T-helper 22 cell (primary cell): Measurements from ENCODE around the gene HLCS.
"Not testable (repeated sequence)": the region's sequence is repeated elsewhere in the genome, so short reads cannot be mapped to it uniquely, and the experiment has no call there.

Source experiments
- DNase-seq: peaks from one replicate; pipeline ENCODE4 v3.0.0-alpha.2; 2020; ENCODE audit warnings: low read depth

HLCS gene

DNA sequence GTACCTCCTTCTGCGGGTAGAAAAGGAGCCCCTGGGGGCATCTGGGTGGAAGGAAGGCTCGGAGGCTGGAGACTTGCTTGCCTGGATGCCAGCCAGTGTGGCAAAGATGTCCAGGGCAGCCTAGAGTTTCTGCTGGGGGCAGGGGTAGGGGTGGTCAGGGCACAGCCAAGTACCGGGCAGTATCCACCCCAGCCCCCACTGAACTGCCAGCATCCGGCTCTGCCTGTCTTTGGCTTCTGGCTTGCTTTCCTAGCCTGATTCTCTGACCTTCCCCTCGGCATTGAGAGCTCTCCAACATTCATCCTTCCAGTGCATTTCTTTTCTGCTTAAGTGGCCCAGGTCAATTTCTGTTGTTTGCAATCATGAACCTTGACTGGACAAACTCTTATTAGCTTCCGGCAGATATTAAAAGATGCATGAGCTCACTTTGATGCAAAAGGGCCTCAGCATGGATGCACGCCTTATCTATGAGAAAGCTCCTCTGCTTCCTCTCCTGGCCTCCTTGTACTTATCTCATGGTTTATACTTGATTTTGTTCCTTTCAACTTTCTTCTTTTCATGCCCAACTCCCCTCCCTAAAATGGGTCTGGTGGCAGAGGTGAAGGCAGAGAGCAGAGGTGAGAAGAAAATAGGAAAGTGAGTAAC, 116.9 kb downstream of the HLCS start:
- DNase-seq = no peak

DNA sequence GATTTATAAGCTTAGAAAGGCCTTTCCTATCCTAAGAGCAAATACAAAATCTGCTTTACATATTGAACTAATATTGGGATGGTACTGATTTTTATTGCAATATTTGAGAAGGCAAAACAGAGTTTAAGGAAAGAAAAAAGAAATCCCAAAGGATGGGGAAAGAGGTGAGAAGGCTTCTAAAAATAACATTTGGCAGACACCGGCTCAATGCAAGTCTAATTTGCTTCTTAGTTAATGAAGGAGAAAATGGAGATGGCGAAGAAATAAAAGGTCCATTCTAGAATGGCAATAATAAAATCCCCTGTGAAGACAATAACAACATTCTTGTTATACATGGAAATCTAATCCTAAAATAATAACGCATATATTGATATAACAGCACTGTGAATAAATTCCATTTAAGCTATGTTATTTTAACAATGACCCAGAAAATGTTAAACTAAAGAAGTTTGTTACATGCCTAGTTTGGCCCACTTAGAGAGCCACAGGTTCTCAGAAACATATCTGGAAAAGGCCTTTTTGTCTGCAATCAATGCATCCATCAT, 117.7 kb downstream of the HLCS start:
- DNase-seq = no peak

DNA sequence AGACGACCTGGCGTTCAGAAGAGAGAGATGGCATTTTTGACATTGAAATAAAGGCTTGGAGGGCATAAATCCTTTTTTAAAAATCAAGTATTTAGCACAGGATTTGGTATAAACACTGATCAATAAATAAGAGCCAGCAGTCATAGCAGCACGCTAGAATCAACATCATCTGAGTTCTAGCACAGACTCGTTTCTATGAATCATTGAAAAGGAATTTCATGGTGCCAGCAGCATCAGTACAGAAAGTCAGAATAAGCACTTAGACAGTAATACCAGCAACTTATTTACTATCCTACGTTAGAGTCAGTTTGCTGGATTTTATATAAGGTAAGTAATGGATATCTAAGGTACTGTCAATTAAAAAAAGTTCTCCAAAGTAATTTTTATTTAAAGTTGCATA, 119.3 kb downstream of the HLCS start:
- DNase-seq = no peak

DNA sequence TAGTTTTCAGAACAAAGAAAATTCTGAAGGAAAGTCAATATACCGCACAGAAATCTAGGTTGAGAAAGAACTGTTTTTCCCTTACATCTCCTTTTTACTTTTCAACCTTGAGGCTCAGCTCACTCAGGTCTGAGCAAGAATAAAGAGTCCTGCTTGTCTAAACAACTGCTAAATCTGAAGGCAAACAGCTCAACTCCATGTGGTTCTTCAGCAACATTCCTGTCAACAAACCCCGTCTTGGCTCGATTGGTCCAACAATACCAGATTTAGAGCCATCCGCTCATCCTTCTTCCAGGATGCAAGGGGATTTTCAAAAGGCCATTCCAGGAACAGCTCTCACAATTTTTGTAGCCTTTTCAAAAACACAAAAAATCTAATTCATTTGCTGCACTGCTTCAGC, 119.8 kb downstream of the HLCS start:
- no peak for DNase-seq

DNA sequence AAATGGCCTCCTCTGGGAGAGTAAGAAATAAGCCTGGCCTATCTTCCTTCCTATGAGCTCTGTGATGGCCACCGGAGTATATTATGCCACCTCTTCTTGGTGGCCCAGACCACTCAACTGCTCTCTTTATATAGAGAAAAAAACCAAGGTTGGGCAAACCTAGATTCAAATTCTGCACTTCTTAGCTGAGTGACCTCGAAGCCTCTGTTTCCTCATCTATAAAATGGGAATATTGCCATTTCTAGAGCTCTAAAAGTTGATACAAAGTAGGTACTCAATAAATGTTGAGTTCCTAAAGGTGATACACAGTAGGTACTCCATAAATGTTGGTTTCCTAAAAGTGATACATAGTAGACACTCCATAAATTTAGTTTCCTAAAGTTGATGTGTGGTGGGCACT, 120.7 kb downstream of the HLCS start:
- DNase-seq = no peak

DNA sequence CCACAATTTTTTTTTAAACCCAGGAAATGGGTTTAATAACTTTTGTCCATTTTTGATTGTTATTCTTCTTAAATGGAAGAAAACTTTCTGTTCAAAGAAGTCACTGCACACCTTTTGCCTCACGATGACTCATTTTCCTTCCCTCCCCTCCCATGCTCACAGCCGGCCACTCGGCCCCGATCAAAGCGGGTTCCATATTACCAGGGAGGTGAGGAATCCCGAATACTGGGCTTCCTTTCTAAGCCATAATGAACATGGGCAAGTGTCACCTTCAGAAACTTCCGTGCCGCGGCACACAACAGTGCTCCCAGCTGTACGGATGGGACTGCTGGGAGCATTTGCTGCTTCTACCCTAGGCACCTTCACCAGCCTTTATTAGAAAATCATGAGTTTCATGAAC, 121.4 kb downstream of the HLCS start:
- no peak for DNase-seq

DNA sequence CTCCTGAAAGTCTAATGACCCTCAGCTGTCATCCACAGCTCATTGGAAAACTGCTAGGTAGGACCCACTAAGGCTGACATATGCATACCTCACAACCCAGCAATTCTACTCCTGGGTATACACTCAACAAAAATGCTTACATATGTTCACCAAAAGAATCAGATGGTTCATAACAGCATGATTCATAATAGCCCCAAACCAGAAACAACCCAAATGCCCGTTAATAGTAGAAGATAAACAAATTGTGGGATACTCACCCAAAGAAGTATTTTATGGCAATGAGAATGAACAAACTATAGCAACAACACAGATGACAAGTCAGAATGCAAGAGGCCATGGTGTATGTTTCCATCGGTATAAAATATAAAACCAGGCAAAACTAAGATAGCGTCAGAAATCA, 124.6 kb downstream of the HLCS start:
- DNase-seq = no peak

DNA sequence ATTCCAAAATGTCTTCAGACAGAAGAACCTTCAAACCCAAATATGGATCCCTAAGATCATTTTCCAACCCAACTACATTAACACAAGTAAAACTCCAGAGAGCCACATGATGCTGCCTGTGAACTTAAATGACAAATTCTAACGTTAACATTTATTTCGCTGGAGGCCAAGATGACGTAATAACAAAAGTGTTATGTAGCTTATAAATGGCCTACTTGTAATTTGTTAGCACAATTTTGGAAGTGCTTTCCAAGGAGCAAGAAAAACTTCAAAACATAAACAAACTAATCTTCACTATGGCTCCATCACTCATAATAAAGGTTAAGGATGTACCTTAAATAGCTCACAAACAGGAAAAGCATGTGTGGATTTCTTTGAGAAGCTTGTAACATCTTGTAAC, 126.7 kb downstream of the HLCS start:
- no peak for DNase-seq

DNA sequence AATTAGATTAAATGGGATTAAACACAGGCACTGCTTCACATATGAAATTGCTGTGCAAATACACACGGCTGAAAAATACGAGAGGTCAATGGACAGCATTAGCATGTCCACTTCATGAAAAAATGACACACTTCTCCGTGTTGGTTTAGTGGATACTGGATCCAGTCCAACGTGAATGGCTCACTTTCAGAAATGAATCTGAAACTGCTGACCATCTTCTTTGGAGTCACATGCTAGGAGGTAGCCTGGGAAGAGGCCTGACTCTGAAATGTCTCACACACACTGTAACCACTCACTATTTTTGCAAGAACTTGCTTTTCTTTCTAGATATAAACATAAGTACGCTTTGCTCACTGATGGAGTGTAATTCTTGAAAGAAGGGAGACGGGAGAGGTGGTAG, 127.3 kb downstream of the HLCS start:
- DNase-seq = no peak

DNA sequence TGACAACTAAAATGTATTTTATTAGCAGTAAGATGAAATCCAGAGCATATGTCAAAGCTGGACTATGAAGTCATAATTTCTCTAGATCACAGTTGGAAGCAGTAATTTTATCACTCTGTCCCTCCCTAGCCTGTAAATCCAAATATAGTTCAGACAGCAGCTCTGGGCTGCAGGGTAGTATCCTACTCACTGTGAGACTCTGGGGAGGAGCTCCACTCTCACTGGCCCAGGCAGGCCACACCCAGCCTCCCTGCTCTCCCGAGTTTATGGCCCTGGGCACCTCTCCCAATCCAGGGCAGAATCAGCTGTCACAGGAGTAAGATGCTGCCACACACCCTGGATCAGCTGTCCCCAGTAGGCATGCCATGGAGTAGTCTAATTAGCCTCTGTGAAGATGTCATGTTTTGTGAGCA, 131.1 kb downstream of the HLCS start:
- no peak for DNase-seq

DNA sequence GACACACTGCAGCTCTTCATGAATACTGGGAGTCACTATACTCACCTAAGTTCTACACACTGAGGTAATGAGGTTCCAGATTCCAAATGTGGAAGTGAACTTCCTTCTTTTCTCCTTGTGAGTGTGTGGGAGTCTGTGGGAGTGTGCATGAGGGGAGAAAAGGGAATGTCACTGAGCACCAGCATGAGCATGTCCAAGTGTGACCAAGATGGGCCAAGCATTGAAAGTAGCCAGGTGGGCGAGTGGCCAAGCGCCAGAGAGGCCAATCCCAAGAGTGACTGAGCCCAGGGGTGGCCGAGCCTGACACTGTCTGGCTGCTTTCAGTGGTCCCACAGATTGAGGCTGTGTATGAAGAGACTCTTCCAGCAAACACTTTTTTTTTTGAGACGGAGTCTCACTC, 132.3 kb downstream of the HLCS start:
- no peak for DNase-seq

DNA sequence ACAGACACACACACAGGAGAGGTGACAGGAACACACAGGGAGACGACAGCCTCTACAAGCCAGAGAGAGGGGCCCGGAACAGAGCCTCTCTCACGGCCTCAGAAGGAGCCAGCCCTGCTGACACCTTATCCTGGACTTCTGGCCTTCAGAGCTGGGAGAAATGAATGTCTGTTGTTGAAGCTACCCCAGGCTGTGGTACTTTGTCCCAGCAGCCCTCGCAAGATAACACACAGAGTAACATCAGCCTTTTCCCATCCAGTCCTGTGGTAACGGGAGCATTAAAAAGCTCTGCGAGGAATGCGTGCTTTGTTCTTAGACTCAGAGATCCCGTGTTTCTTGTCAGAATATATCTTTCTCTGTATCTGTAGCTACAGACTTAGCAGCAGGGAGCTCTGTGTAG, 136.4 kb downstream of the HLCS start:
- DNase-seq = no peak

DNA sequence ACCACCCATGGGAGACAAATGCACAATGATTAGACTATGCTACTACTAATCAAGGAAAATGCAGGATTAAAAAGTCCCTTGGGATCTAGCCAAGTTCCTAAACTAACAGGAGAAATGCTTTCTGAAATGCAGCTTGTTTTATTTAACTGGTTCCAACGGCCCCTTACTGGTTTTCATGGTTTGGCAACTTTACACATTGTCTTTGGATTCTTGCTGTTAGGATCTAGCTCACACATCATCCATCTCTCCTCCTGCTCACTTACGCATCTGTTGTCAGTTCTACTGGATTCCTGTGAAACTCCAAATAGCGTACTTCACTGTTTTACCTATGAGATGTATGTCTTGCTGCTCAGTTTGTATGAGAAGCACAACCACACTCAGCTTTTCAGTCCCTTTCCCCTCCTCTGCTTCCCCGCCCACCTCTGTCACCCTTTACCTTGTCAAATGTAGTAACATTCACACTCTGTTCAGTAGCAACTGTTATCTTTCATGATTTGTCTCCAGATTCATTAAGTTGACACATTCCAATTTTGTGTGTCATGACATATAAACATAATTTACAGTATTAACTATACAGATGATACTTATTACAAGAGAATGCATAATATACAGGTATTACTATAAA, 137.5 kb downstream of the HLCS start:
- DNase-seq = no peak

DNA sequence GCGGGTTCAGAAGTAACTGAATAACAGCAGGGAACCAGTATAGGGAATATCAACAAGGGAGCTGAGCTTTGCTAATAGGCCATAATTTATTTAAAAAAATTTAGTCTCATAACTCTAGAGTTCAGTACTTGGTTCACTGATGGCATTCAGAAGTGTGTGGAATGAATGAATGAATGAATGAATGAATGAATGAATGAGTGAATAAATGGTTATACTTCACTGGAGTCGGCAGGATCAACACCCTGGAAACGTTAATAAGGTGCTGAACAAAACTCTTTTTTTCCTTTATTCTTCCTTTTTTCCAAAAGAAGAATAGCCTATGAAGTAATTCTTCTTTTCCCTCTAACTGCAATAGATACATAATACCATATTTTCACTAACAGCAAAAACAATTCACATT, 138.3 kb downstream of the HLCS start:
- DNase-seq = no peak

DNA sequence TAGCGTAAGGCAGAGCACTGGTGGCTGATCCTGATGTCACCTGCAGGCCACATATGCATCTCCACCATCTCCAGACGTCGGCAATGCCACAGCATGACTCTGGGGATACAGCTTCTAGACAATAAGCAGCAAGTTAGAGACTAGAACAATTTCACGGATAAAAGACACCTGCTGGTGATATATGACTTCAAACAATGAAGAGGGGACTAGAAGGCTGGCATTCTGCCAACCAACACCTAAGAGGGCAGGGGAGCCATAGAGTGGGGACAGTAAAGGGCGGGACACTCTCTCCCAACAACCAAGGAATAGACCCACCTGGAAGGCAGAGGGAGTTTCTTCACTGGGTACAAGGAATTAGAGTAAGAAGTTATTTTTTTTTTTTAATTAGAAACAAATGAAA, 140.8 kb downstream of the HLCS start:
- DNase-seq = no peak

DNA sequence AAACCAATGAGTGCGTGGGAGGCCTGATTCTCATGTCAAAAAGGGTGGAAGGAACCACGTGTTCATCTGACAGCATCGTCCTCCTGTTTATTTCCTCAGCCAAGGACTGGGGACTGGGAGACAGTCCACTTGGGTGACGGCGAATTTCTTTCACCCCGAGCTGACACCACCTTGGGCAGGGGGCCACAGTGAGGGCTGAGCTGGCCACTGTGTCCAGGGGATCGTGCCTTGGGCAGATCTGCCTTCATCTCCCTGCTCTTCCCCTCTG, 145.5 kb downstream of the HLCS start:
- no peak for DNase-seq

DNA sequence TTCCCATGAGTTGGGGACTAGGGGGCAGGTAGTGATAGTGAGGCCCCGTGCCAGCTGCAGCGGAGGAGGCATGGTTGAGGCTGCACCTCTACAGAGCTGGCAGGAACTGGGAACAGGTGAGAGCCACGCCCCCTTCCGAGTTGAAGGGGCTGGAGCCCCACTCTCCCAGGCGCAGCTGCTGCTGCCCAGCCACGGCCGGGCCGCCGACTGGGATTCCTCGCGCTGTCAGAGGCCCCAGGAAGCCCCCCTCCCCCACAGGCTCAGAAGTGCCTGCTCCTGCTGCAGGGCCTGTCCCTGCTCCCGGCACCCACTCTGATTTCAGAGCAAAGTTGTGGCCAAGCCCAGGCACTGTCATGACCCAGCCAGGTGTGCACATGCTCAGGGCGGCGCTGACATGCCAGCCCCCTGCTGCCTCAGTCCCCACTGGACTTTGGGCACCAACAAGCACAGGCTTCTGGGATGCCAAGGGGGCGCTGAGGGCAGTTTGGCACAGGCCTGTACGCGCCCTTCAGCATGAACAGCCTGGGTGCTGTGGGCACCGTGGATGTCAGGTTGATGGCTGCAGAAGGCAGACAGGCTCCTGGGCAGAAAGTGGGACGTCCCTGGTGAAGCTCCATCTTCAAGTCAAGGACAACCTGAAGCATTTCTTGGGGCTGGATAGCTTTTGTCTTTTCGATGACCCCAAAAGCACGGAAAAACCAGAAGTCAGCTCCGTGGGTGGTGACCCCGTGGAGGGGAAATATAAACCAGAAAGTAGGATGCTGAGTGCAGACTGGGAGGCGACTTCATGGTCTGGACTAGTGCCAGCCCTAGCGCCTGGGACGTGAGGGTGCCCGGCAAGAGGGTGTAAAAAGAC, 146.1 kb downstream of the HLCS start:
- DNase-seq = no peak

DNA sequence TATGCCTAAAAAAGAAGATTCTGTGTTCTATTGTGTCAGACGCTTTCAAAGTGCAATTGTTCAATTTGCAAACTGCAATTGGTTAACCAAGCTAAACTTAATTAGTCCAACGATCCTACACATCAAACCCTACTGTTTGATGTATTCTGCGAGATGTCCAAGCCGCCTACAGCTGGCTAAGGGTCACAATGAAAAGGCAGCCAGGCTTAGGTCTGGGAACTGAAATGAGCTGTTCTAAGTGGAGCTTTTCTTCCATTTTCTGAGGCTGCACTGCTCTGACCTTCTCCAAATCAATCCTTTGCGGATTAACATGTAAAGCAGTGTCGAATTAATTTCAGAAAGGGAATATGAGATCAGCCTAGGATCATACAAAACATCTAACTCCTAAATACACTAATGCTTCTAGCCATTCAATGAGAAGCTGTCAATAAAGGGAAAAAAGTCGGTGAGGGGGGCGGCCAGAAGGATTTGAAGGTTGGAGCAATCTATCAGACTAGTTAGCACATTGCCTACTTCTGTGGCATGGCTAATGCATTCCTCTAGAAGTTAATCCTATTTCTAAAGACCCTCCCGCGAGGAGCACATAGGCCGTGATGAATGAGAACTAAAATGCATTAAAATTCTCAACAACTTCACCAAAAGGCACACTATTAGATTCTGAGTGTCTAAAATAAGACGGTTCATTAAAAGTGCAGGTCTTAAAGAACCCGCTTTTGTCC, 148.6 kb downstream of the HLCS start:
- DNase-seq = no peak

DNA sequence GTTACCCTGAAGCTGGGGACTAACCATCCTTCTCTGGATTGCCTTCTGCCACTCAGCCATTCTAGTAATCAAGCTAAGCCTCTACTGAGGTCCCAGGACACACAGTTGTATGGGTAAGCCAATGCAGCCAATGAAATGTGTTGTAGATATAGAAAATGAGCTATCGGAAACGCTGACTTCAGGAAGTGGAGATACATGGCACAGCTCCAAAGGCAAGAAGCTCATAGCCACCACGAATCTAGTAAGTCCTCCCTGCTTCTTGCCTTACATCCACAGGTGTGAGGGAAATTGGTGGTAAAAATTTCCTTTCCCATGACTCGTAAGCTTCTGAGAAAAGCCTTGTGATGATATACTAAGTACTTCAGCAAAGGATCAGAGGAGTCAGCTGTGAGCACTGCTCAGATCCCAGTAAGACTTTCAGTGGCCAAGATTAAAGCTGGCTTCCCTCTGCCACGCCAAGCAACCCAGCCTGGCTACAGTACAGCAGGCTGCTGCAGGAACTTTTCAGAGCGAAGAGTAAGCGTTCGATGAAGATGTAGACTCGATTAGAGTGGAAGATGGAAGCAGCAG, 149.8 kb downstream of the HLCS start:
- no peak for DNase-seq

DNA sequence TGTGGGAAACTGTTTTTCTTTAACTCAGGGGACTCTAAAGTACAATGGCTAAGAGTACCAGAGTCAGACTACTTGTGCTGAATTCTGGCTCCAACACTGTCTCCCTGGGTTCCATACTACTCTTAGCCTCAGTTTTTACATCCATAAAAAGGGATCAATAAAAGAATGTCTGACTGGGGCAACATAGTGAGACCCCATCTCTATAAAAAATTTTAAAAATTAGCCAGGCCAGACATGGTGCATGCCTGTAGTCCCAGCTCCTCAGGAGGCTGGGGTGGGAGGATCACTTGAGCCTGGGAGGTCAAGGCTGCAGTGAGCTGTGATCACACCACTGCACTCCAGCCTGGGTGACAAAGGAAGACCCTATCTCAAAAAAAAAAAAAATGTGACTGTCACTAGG, 150.4 kb downstream of the HLCS start:
- not testable (repeated sequence) for DNase-seq

DNA sequence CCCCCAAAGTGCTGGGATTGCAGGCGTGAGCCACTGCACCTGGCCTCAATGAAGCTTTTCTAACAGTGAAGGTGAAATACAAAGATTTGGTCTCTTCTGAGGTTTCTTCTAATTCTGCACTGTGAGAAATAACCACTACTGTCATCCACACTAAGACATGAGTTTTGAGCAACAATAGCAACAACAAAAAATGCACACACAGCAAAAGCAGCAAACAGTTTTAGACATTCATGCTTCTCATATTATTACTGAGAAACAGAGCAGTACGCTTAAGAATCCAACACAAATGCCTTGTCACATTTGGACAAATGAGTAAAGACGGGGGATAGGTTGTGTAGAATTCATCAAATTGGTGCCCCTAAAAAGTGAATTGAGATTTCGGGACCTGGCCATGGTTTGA, 151.2 kb downstream of the HLCS start:
- no peak for DNase-seq

DNA sequence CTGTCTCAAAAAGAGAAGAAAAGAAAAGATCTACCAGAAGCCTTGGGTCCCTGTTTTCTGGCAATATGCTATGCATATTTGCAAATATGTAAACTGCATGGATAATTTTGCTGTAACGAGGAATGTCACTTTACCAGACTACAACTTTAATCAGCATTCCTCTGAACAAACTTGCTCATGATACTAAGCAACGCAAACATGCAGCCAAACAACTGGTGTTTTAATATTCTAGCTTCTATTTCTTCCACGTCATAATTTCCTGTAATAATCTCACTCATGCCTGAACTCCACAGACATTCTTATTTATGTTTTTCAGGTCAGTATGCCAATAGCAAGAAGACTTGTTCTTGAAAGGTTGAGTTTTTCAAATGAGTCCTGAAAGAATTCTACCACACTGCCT, 153.4 kb downstream of the HLCS start:
- no peak for DNase-seq
